Measurements from ENCODE around the gene ZNRF3.

- TF ChIP-seq CTCF (conservative IDR thresholded peaks at IDR 0.05; ENCODE audit: low read depth, low read length), result no peak
- TF ChIP-seq EZH2 (IDR thresholded peaks at IDR 0.05; ENCODE audit: low read length, unreplicated experiment), result no peak
- TF ChIP-seq EZH2phosphoT487 (IDR thresholded peaks at IDR 0.05; ENCODE audit: borderline replicate concordance, low read length), result no peak
Measured at GRCh38 chr22:29041408-29041807, 158.0 kb downstream of the ZNRF3 start.
